B cell (primary cell): ENCODE results near the gene SLC22A31. TPM values are rescaled to one million over a fixed set of nuclear protein-coding genes. Genes with fewer than 3 reads are reported as not detected.
A peak's percentile ranks its signal among the peaks of the same experiment; 100 is the strongest.

ENCODE experiments used
- ATAC-seq: fragments of 200-7000 bp; cut with Tn5 transposase; one replicate; pipeline ENCODE4 v1.10.0; 2021; ENCODE audit warnings: low read depth, mild to moderate bottlenecking, moderate number of reproducible peaks, moderate library complexity
- CTCF ChIA-PET: fragments of 350-600 bp; sonication (Branson Sonifier 250); formaldehyde crosslinking; loops from one replicate; lab custom pipeline; 2021; ENCODE audit warnings: antibody characterized with exemption, inconsistent platforms; lab: Charles Lee
- POLR2A ChIA-PET: fragments of 350-600 bp; sonication (Branson Sonifier 250); formaldehyde crosslinking; loops from one replicate; lab custom pipeline; 2021; ENCODE audit warnings: antibody characterized with exemption; lab: Charles Lee
- DNase-seq: peaks from one replicate; pipeline ENCODE4 v3.0.0; 2013
- H2AFZ ChIP-seq: 2 replicates; pipeline ENCODE4 v1.6.1; 2012; ENCODE audit warnings: mild to moderate bottlenecking, low read depth, low read length; ENCODE audit not compliant: insufficient read depth, poor library complexity, severe bottlenecking
- H3K27ac ChIP-seq, 2 donors: 1 replicate in 1 of 2; 2 replicates in 1 of 2; pipeline ENCODE4 v1.5.1; 2012 to 2013; ENCODE audit warnings: low read length in 2 of 2, mild to moderate bottlenecking in 2 of 2, moderate library complexity in 1 of 2
- H3K27me3 ChIP-seq, 4 experiments: fragments of 200-600 bp in 1 of 4; sonication (generic) in 1 of 4; replicated peaks in 1 of 4; 1 replicate in 2 of 4; 2 replicates in 2 of 4; pipeline versions ENCODE4 v1.6.1 to v1.7.0; 2013 to 2016; ENCODE audit warnings: low read length in 3 of 4, mild to moderate bottlenecking in 2 of 4, mixed read lengths in 1 of 4, moderate library complexity in 1 of 4; ENCODE audit not compliant: insufficient read depth in 4 of 4, control insufficient read depth in 3 of 4; ENCODE audit errors: control extremely low read depth in 1 of 4
- H3K36me3 ChIP-seq, 2 experiments: replicated peaks in 1 of 2; 1 replicate in 1 of 2; 2 replicates in 1 of 2; pipeline versions ENCODE4 v1.6.1 to v1.7.1; 2013; ENCODE audit warnings: low read length in 1 of 2; ENCODE audit not compliant: insufficient read depth in 2 of 2, control insufficient read depth in 1 of 2; ENCODE audit errors: control extremely low read depth in 1 of 2, extremely low read depth in 1 of 2
- H3K4me1 ChIP-seq, 2 donors: fragments of 200-600 bp in 1 of 2; sonication (generic) in 1 of 2; 1 replicate in 1 of 2; 2 replicates in 1 of 2; pipeline versions ENCODE4 v1.5.1 to v1.6.1; 2013 to 2017; ENCODE audit warnings: low read length in 2 of 2; ENCODE audit not compliant: control insufficient read depth in 2 of 2, insufficient read depth in 2 of 2
- H3K4me2 ChIP-seq: replicated peaks from 2 replicates; pipeline ENCODE3; 2012; ENCODE audit warnings: mild to moderate bottlenecking, low read depth, low read length; ENCODE audit not compliant: poor library complexity, severe bottlenecking
- H3K4me3 ChIP-seq, 5 experiments: fragments of 200-600 bp in 1 of 5; sonication (generic) in 1 of 5; 1 replicate in 3 of 5; 2 replicates in 2 of 5; pipeline versions ENCODE4 v1.5.1 to v1.7.0; 2011 to 2016; ENCODE audit warnings: low read length in 4 of 5, mild to moderate bottlenecking in 4 of 5, low read depth in 2 of 5, control low read depth in 1 of 5, moderate library complexity in 1 of 5; ENCODE audit not compliant: insufficient read depth in 1 of 5; ENCODE audit errors: control extremely low read depth in 1 of 5, extremely low read depth in 1 of 5
- H3K79me2 ChIP-seq: fragments of 200-600 bp; sonication (generic); one replicate; pipeline ENCODE4 v1.6.0; 2016; ENCODE audit warnings: low read length; ENCODE audit not compliant: control insufficient read depth, insufficient read depth
- H3K9ac ChIP-seq: fragments of 200-600 bp; sonication (generic); 2 replicates; pipeline ENCODE4 v1.6.1; 2017; ENCODE audit warnings: mild to moderate bottlenecking, low read length, moderate library complexity
- H3K9me3 ChIP-seq, 3 donors: one replicate each; pipeline versions ENCODE4 v1.6.1 to v1.7.1; 2013; ENCODE audit warnings: low read length in 2 of 3; ENCODE audit not compliant: control insufficient read depth in 2 of 3, insufficient read depth in 1 of 3; ENCODE audit errors: control extremely low read depth in 1 of 3
- H4K20me1 ChIP-seq: 2 replicates; pipeline ENCODE4 v1.6.0; 2012; ENCODE audit warnings: mild to moderate bottlenecking, low read length; ENCODE audit not compliant: insufficient read depth, control insufficient read depth, poor library complexity, severe bottlenecking
- H3K27ac Mint-ChIP-seq: one replicate; pipeline ENCODE4 v1.8.0; 2021; ENCODE audit warnings: mixed read lengths
- H3K27me3 Mint-ChIP-seq: one replicate; pipeline ENCODE4 v1.8.0; 2021; ENCODE audit warnings: mixed read lengths
- H3K4me1 Mint-ChIP-seq: one replicate; pipeline ENCODE4 v1.8.0; 2021; ENCODE audit warnings: mixed read lengths
- H3K4me3 Mint-ChIP-seq: one replicate; pipeline ENCODE4 v1.8.0; 2021; ENCODE audit warnings: mixed read lengths
- H3K9me3 Mint-ChIP-seq: one replicate; pipeline ENCODE4 v1.8.0; 2022; ENCODE audit warnings: mixed read lengths; ENCODE audit not compliant: insufficient read depth
- EZH2 ChIP-seq: IDR thresholded peaks from 2 replicates; pipeline ENCODE4 v1.6.1; 2012; ENCODE audit warnings: borderline replicate concordance, low read depth, mild to moderate bottlenecking, moderate library complexity, low read length; ENCODE audit not compliant: insufficient read depth, poor library complexity, severe bottlenecking
- whole genome bisulfite sequencing: methylation state at CpG from one replicate; pipeline ENCODE4 v1.1.5; 2013; ENCODE audit warnings: missing lambda C conversion rate; ENCODE audit not compliant: insufficient coverage; 5-methylcytosine and 5-hydroxymethylcytosine counted together
- intact Hi-C: fragments of 100-400 bp; cut with micrococcal nuclease; formaldehyde crosslinking; loops from one replicate; pipeline ENCODE4 v1.10.0; 2022
- polyA plus RNA-seq: library from polyadenylated mRNA; depleted of rRNA; stranded (reverse); fragments of >200 nt; gene quantifications from 2 replicates; pipeline ENCODE4 v1.2.3, GENCODE V29; 2012
- total RNA-seq, 2 donors: library from RNA; stranded (reverse); fragments of 120-200 nt in 1 of 2; gene quantifications; 1 replicate in 1 of 2; 2 replicates in 1 of 2; pipeline versions ENCODE4 v1.2.3 to v1.2.4, GENCODE V29; 2013 to 2022
- TF ChIP-seq, protein P1 (sequence below): fragments of 200-600 bp; IDR thresholded peaks from one replicate; pipeline ENCODE4 v1.8.0; 2022; ENCODE audit warnings: antibody characterized with exemption, mild to moderate bottlenecking

Gene SLC22A31
- total and polyA plus RNA-seq, 2 donors (not counting 1 experiment from before 2014, with no cell fraction given) = 0.33 TPM; not detected in 1

DNA sequence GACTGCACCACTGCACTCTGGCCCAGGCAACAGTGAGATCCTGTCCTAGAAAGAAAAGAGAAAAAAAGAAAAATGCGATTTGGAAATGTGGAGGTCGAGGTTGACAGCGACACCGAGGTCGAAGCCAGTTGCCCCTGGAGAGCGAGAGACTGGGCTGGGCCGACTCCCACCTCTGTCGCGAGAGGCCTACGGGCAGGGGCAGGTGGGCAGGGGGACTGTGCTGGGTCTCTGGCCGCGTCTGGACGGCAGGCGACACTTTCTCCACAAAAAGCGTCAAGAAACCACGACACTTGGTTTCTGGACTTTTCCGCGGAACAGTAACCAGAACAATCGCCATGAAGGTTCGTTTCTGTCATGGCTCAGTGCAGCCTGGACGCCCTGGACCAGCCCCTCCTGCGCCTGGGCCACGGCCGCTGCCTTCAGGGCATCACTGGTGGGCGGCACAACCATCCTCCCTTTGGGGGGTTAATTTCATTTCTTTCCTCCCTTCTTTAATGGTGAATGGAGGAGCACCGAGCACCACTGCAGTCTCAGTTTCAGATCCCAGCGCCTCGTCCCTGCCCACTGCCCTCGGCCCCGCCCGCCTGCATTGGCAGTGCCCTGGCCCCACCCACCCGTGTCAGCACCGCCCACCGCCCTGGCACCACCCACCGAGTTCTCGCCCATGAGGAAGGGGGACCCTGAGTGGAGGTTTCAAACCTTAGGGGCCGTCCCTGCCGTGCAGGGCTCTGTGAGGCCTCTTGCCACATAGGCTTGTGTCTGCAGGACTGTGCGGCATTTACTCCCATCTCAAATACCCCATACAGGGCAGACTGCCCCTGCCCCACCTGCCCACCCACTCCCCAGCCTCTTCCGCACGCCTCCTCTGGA lies 47.3 kb downstream of the SLC22A31 start:
- Histone ChIP-seq H3K36me3 (peaks cover 0 to 19% of the 10 kb centered on the region in 2 experiments), H3K9ac (no peak overlapping the region), H3K27ac (no peak overlapping the region), H3K9me3 (peaks cover 0 to 23% (median 6%) of the 10 kb centered on the region in 3 donors), H4K20me1 (peaks cover 7% of the 10 kb centered on the region), H3K27me3 (no peaks in the 10 kb centered on the region), H2AFZ (no peak overlapping the region), H3K4me2 (no peak overlapping the region), H3K79me2 (no peaks in the 10 kb centered on the region), H3K4me3 (no peak overlapping the region), H3K4me1 (no peaks in the 10 kb centered on the region)
- no peak overlapping the region for H3K4me3 Mint-ChIP-seq
- DNase-seq (peak; percentile 45), ATAC-seq (peak; percentile 66)
- 85% methylated on average over 32 of the region's 41 CpGs for WGBS
- intact Hi-C loops = loop anchor here (2.0 kb wide), 1 partner anchor 18 kb away; the partner anchor contains the start of gene CDH15
- no peaks in the 10 kb centered on the region for H3K27me3 Mint-ChIP-seq
- no peak for TF ChIP-seq EZH2
- TF ChIP-seq, protein P1, sequence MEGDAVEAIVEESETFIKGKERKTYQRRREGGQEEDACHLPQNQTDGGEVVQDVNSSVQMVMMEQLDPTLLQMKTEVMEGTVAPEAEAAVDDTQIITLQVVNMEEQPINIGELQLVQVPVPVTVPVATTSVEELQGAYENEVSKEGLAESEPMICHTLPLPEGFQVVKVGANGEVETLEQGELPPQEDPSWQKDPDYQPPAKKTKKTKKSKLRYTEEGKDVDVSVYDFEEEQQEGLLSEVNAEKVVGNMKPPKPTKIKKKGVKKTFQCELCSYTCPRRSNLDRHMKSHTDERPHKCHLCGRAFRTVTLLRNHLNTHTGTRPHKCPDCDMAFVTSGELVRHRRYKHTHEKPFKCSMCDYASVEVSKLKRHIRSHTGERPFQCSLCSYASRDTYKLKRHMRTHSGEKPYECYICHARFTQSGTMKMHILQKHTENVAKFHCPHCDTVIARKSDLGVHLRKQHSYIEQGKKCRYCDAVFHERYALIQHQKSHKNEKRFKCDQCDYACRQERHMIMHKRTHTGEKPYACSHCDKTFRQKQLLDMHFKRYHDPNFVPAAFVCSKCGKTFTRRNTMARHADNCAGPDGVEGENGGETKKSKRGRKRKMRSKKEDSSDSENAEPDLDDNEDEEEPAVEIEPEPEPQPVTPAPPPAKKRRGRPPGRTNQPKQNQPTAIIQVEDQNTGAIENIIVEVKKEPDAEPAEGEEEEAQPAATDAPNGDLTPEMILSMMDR = no peak
- peak overlapping the region; percentile 38 for H3K27ac Mint-ChIP-seq
- peaks cover 22% of the 10 kb centered on the region for H3K4me1 Mint-ChIP-seq
- no peaks in the 10 kb centered on the region for H3K9me3 Mint-ChIP-seq
- POLR2A ChIA-PET = no interaction called here
- CTCF ChIA-PET = no interaction called here

- Histone ChIP-seq H3K27me3 (no peaks in the 10 kb centered on the region), H3K27ac (no peak overlapping the region), H3K4me2 (no peak overlapping the region), H3K9me3 (peaks cover 0 to 26% (median 6%) of the 10 kb centered on the region in 3 donors), H4K20me1 (no peaks in the 10 kb centered on the region), H3K9ac (no peak overlapping the region), H3K4me3 (no peak overlapping the region), H2AFZ (no peak overlapping the region), H3K36me3 (peaks cover 0 to 28% of the 10 kb centered on the region in 2 experiments), H3K4me1 (no peaks in the 10 kb centered on the region), H3K79me2 (no peaks in the 10 kb centered on the region)
- H3K4me3 Mint-ChIP-seq = no peak overlapping the region
- ATAC-seq = no peak
- no peaks in the 10 kb centered on the region for H3K27me3 Mint-ChIP-seq
- POLR2A ChIA-PET = no interaction called here
- CTCF ChIA-PET = no interaction called here
- DNase-seq = no peak
- H3K4me1 Mint-ChIP-seq = peaks cover 21% of the 10 kb centered on the region
- H3K27ac Mint-ChIP-seq = peak overlapping the region; percentile 34
- H3K9me3 Mint-ChIP-seq = no peaks in the 10 kb centered on the region
- intact Hi-C loops = no loop called here
- 98% methylated on average over 7 of the region's 8 CpGs for WGBS
- TF ChIP-seq, protein P1 = no peak
- TF ChIP-seq EZH2 = no peak
These were observed 49.4 kb downstream of the SLC22A31 start for GRCh38 chr16:89150981-89151380.
